ENCODE measurements around the gene MYBPH.

MYBPH gene

DNA sequence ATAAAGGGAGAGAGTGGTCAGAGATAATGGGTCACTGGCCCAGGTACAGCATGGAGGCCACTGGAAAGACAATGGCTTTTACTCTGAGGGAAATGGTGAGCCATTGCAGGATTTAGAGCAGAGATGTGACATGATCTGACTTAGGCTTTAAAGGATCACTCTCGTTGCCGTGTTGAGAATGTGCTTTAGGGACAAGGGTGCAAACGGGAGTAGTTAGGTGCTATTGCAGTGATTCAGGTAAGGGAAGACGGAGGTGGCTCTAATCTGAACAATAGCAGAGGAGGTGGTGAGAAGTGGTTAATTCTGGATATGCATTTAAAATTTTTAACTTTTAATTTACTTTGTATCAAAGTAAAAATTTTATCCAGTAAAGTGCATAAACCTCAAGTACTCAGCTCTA is 38.3 kb downstream of the MYBPH start:
- H3K36me3 ChIP-seq: peaks cover 23% of the 10 kb centered on the region
- no peak for DNase-seq
- no peak overlapping the region for H3K4me3 ChIP-seq (ENCODE audit: low read depth, low read length)
- H3K27ac ChIP-seq: no peak overlapping the region
- H3K27me3 ChIP-seq (ENCODE audit: insufficient read depth, low read depth, severe bottlenecking): no peaks in the 10 kb centered on the region
- TF ChIP-seq CTCF (IDR thresholded peaks at IDR 0.05; ENCODE audit: low read depth, low read length): no peak
- H3K9me3 ChIP-seq (ENCODE audit: severe bottlenecking): no peaks in the 10 kb centered on the region

DNA sequence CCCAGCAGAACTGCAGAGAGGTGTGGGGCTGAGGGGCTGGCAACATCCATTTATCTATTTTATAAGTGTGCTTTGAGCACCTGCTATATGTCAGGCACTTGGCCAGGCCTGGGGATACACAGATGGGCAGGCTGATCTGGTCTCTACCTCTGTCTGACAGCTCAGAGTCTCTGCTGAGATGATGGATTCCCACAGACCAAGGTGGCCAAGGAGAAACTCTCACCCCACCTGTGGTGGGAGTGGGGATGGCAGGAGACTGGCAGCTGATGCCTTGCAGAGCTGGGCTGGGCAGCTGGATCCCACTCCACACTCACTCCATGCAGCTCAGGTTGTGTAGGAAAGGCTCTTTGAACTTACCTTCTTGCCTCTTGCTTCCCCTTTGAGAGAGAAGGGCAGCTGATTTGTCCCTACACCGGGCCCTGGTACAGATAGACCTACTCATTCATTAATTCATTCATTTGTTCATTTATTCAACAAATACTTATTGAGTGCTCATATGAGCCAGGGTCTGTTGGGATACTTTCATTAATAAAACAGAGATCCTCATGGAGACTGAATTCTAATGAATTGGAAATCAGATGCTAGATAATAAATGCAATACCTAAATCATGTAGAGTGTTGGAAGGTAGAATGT is 39.1 kb downstream of the MYBPH start:
- H3K27ac ChIP-seq: no peak overlapping the region
- no peaks in the 10 kb centered on the region for H3K27me3 ChIP-seq (ENCODE audit: insufficient read depth, low read depth, severe bottlenecking)
- H3K36me3 ChIP-seq: peaks cover 22% of the 10 kb centered on the region
- TF ChIP-seq CTCF (IDR thresholded peaks at IDR 0.05; ENCODE audit: low read depth, low read length): peak; percentile 64
- no peaks in the 10 kb centered on the region for H3K9me3 ChIP-seq (ENCODE audit: severe bottlenecking)
- DNase-seq: peak; percentile 56
- no peak overlapping the region for H3K4me3 ChIP-seq (ENCODE audit: low read depth, low read length)

- no peak for DNase-seq
- no peak overlapping the region for H3K27ac ChIP-seq
Measured at GRCh38 chr1:203135636-203136305, 39.9 kb downstream of the MYBPH start.

GRCh38 chr1:203133970-203134725 is 41.5 kb downstream of the MYBPH start:
- DNase-seq: peak; percentile 74
- Histone ChIP-seq H3K9me3 (ENCODE audit: severe bottlenecking) (no peaks in the 10 kb centered on the region), H3K27ac (peak overlapping the region; percentile 11), H3K36me3 (peaks cover 36% of the 10 kb centered on the region), H3K27me3 (ENCODE audit: insufficient read depth, low read depth, severe bottlenecking) (no peaks in the 10 kb centered on the region), H3K4me3 (ENCODE audit: low read depth, low read length) (no peak overlapping the region)
- TF ChIP-seq CTCF (IDR thresholded peaks at IDR 0.05; ENCODE audit: low read depth, low read length): no peak

More at GRCh38 chr1:203135636-203136305, 39.9 kb downstream of the MYBPH start:
- Histone ChIP-seq H3K36me3 (peaks cover 22% of the 10 kb centered on the region), H3K9me3 (ENCODE audit: severe bottlenecking) (no peaks in the 10 kb centered on the region), H3K4me3 (ENCODE audit: low read depth, low read length) (no peak overlapping the region), H3K27me3 (ENCODE audit: insufficient read depth, low read depth, severe bottlenecking) (no peaks in the 10 kb centered on the region)
- no peak for TF ChIP-seq CTCF (IDR thresholded peaks at IDR 0.05; ENCODE audit: low read depth, low read length)

DNA sequence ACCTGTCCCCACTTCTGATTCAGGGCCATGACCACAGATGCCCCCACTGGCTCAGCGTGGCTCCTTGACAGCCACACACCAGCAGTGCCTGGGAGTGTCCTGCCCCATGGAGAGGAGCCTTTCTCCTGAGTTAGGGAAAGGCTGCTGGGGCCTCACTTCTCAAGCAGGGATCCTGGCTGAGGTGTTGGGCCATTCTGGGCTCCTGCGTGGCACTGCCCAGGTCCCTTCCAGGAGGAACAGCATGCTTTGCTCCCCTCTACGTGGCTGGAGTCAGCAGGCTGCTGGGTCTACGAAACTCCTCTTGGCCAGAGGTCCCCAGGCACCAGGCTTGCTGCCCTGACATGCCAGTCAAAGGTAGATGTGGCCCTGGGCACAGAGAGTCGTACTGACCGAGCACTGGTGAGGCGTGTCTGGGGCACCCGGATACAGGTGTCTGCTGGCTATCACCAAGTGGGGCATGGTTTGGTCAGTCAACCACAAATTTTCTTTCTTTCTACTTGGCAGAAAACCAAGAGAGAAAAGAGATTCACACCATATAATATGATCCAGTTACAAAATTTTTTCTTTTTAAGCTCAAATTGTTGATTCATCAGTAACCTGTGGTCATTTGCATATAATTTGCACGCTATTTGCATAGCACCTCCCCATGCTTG is 44.0 kb downstream of the MYBPH start:
- H3K36me3 ChIP-seq: peaks cover 36% of the 10 kb centered on the region
- H3K4me3 ChIP-seq (ENCODE audit: low read depth, low read length): no peak overlapping the region
- H3K9me3 ChIP-seq (ENCODE audit: severe bottlenecking): no peaks in the 10 kb centered on the region
- no peaks in the 10 kb centered on the region for H3K27me3 ChIP-seq (ENCODE audit: insufficient read depth, low read depth, severe bottlenecking)
- DNase-seq: peak; percentile 10
- H3K27ac ChIP-seq: no peak overlapping the region
- TF ChIP-seq CTCF (IDR thresholded peaks at IDR 0.05; ENCODE audit: low read depth, low read length): no peak

Measured in WERI-Rb-1 (cell line).